Skeletal muscle tissue (tissue), 4 donors: Measurements from ENCODE around the gene PTPRR. TPM values are rescaled to one million over a fixed set of nuclear protein-coding genes. Genes with fewer than 3 reads are reported as not detected.
A peak's percentile ranks its signal among the peaks of the same experiment; 100 is the strongest.

Experiments
- H3K27ac ChIP-seq: one replicate; pipeline ENCODE4 v1.7.0; 2013; ENCODE audit warnings: mild to moderate bottlenecking, low read depth, low read length, inconsistent platforms
- H3K27me3 ChIP-seq, 3 donors: one replicate each; pipeline ENCODE4 v1.7.0; 2013; ENCODE audit warnings: low read length in 3 of 3; ENCODE audit not compliant: control insufficient read depth in 3 of 3, insufficient read depth in 3 of 3
- H3K36me3 ChIP-seq, 3 donors: one replicate each; pipeline ENCODE4 v1.7.0; 2013; ENCODE audit warnings: low read length in 3 of 3; ENCODE audit not compliant: control insufficient read depth in 3 of 3, insufficient read depth in 3 of 3
- H3K4me1 ChIP-seq, 3 donors: one replicate each; pipeline ENCODE4 v1.7.0; 2013; ENCODE audit warnings: low read length in 3 of 3, mild to moderate bottlenecking in 3 of 3; ENCODE audit not compliant: control insufficient read depth in 3 of 3, insufficient read depth in 3 of 3
- H3K4me3 ChIP-seq, 3 donors: one replicate each; pipeline ENCODE4 v1.7.0; 2013; ENCODE audit warnings: low read length in 3 of 3
- H3K9ac ChIP-seq, 3 donors: one replicate each; pipeline ENCODE4 v1.7.0; 2013; ENCODE audit warnings: low read length in 3 of 3, mild to moderate bottlenecking in 3 of 3, moderate library complexity in 2 of 3, low read depth in 1 of 3
- H3K9me3 ChIP-seq, 3 donors: one replicate each; pipeline ENCODE4 v1.7.0; 2013; ENCODE audit warnings: low read length in 3 of 3; ENCODE audit not compliant: control insufficient read depth in 3 of 3
- total RNA-seq: library from RNA; depleted of rRNA; stranded (reverse); fragments of >200 nt; gene quantifications from one replicate; pipeline ENCODE4 v1.2.3, GENCODE V29; 2014
- donor health status: Osteomylitis.

Gene PTPRR
- total RNA-seq, 1 donor from 2014 or later, result 1.0 TPM

- Histone ChIP-seq H3K4me1 (peaks cover 4 to 19% (median 5%) of the 10 kb centered on the region in 3 donors), H3K9ac (peak overlapping the region in 1 of 3 donors; percentile 24), H3K9me3 (no peaks in the 10 kb centered on the region), H3K36me3 (no peaks in the 10 kb centered on the region), H3K4me3 (peak overlapping the region in 1 of 3 donors; percentile 26), H3K27ac (peak overlapping the region; percentile 49), H3K27me3 (no peaks in the 10 kb centered on the region)
These were observed 274.8 kb downstream of the PTPRR start for GRCh38 chr12:70645494-70646317.

GRCh38 chr12:70644861-70645260 lies 275.7 kb downstream of the PTPRR start:
- Histone ChIP-seq H3K9ac (no peak overlapping the region), H3K9me3 (no peaks in the 10 kb centered on the region), H3K27me3 (no peaks in the 10 kb centered on the region), H3K27ac (peak overlapping the region; percentile 49), H3K36me3 (no peaks in the 10 kb centered on the region), H3K4me3 (no peak overlapping the region), H3K4me1 (peaks cover 4 to 19% (median 5%) of the 10 kb centered on the region in 3 donors)

GRCh38 chr12:70643939-70644338 lies 276.6 kb downstream of the PTPRR start:
- Histone ChIP-seq H3K27me3 (no peaks in the 10 kb centered on the region), H3K27ac (no peak overlapping the region), H3K4me3 (no peak overlapping the region), H3K4me1 (peaks cover 4 to 19% (median 5%) of the 10 kb centered on the region in 3 donors), H3K36me3 (no peaks in the 10 kb centered on the region), H3K9ac (no peak overlapping the region), H3K9me3 (no peaks in the 10 kb centered on the region)

GRCh38 chr12:70641691-70642090 lies 278.8 kb downstream of the PTPRR start:
- Histone ChIP-seq H3K27ac (no peak overlapping the region), H3K4me3 (no peak overlapping the region), H3K4me1 (peaks cover 4 to 13% (median 5%) of the 10 kb centered on the region in 3 donors), H3K9ac (no peak overlapping the region), H3K27me3 (no peaks in the 10 kb centered on the region), H3K36me3 (no peaks in the 10 kb centered on the region), H3K9me3 (no peaks in the 10 kb centered on the region)

- H3K4me3 ChIP-seq, result no peak overlapping the region
- H3K36me3 ChIP-seq, result no peaks in the 10 kb centered on the region
- H3K4me1 ChIP-seq, result peaks cover 4 to 6% (median 5%) of the 10 kb centered on the region in 3 donors
- H3K27ac ChIP-seq, result no peak overlapping the region
- no peak overlapping the region for H3K9ac ChIP-seq
- no peaks in the 10 kb centered on the region for H3K27me3 ChIP-seq
- no peaks in the 10 kb centered on the region for H3K9me3 ChIP-seq
These were observed 279.6 kb downstream of the PTPRR start for GRCh38 chr12:70640901-70641300.

GRCh38 chr12:70639535-70639934 lies 281.0 kb downstream of the PTPRR start:
- no peak overlapping the region for H3K9ac ChIP-seq
- no peaks in the 10 kb centered on the region for H3K36me3 ChIP-seq
- no peaks in the 10 kb centered on the region for H3K4me1 ChIP-seq
- no peak overlapping the region for H3K4me3 ChIP-seq
- no peaks in the 10 kb centered on the region for H3K9me3 ChIP-seq
- H3K27me3 ChIP-seq, result no peaks in the 10 kb centered on the region
- H3K27ac ChIP-seq, result no peak overlapping the region

- no peak overlapping the region for H3K4me3 ChIP-seq
- no peak overlapping the region for H3K27ac ChIP-seq
- H3K9ac ChIP-seq, result no peak overlapping the region
- H3K27me3 ChIP-seq, result no peaks in the 10 kb centered on the region
- H3K4me1 ChIP-seq, result no peaks in the 10 kb centered on the region
- H3K36me3 ChIP-seq, result no peaks in the 10 kb centered on the region
- H3K9me3 ChIP-seq, result no peaks in the 10 kb centered on the region
These were observed 281.7 kb downstream of the PTPRR start for GRCh38 chr12:70638639-70639360.

- peak within 1 kb of the TSS in 1 of 3 donors; percentile 53 for H3K4me3 ChIP-seq
- H3K27ac ChIP-seq, result peak within 1 kb of the TSS; percentile 28
- H3K9ac ChIP-seq, result peak within 1 kb of the TSS in 1 of 3 donors; percentile 57
These were observed 283.0 kb downstream of the PTPRR start, which contains the start of gene PTPRB for GRCh38 chr12:70637303-70638085. Gene PTPRB (minus strand): TSS chr12:70637429. CDS start chr12:70637395, 34 bp downstream.

GRCh38 chr12:70635755-70636154 lies 284.8 kb downstream of the PTPRR start:
- Histone ChIP-seq H3K27ac (peak overlapping the region; percentile 44), H3K4me3 (peak overlapping the region in 1 of 3 donors; percentile 3), H3K36me3 (no peaks in the 10 kb centered on the region)

More at GRCh38 chr12:70637303-70638085, 283.0 kb downstream of the PTPRR start, which contains the start of gene PTPRB:
- Histone ChIP-seq H3K36me3 (no peaks in the 10 kb centered on the region), H3K27me3 (no peaks in the 10 kb centered on the region), H3K9me3 (no peaks in the 10 kb centered on the region), H3K4me1 (no peaks in the 10 kb centered on the region)

More at GRCh38 chr12:70635755-70636154, 284.8 kb downstream of the PTPRR start:
- H3K4me1 ChIP-seq, result no peaks in the 10 kb centered on the region
- no peak overlapping the region for H3K9ac ChIP-seq
- no peaks in the 10 kb centered on the region for H3K27me3 ChIP-seq
- H3K9me3 ChIP-seq, result no peaks in the 10 kb centered on the region
